Smooth muscle cell (in vitro differentiated cells): ENCODE measurements around the gene ZMPSTE24. TPM values are rescaled to one million over a fixed set of nuclear protein-coding genes. Genes with fewer than 3 reads are reported as not detected.

Experiments
- DNase-seq: peaks from one replicate; lab custom pipeline; 2025; ENCODE audit not compliant: unreplicated experiment; lab: John Stamatoyannopoulos, UW
- H2AFZ ChIP-seq: fragments of 200-600 bp; sonication (generic); 2 replicates; pipeline ENCODE4 v1.6.0; 2016; ENCODE audit warnings: antibody characterized with exemption, low read depth, mild to moderate bottlenecking
- H3F3A ChIP-seq: fragments of 200-600 bp; sonication (generic); 2 replicates; pipeline ENCODE4 v1.6.0; 2017; ENCODE audit warnings: antibody characterized with exemption, low read depth
- H3K27ac ChIP-seq: fragments of 200-600 bp; sonication (generic); 2 replicates; pipeline ENCODE4 v1.5.1; 2016; ENCODE audit warnings: low read depth, mild to moderate bottlenecking
- H3K27me3 ChIP-seq: fragments of 200-600 bp; sonication (generic); 2 replicates; pipeline ENCODE4 v1.6.1; 2016; ENCODE audit warnings: low read depth, mild to moderate bottlenecking
- H3K36me3 ChIP-seq: fragments of 200-600 bp; sonication (generic); 2 replicates; pipeline ENCODE4 v1.5.1; 2016; ENCODE audit warnings: low read depth
- H3K4me1 ChIP-seq: fragments of 200-600 bp; sonication (generic); 2 replicates; pipeline ENCODE4 v1.5.1; 2016; ENCODE audit warnings: low read depth
- H3K4me2 ChIP-seq: fragments of 200-600 bp; sonication (generic); 2 replicates; pipeline ENCODE4 v1.6.0; 2016; ENCODE audit warnings: mild to moderate bottlenecking
- H3K4me3 ChIP-seq: fragments of 200-600 bp; sonication (generic); 2 replicates; pipeline ENCODE4 v1.5.1; 2016; ENCODE audit warnings: mild to moderate bottlenecking
- H3K79me2 ChIP-seq: fragments of 200-600 bp; sonication (generic); 2 replicates; pipeline ENCODE4 v1.6.0; 2016; ENCODE audit warnings: low read depth, mild to moderate bottlenecking
- H3K9ac ChIP-seq: fragments of 200-600 bp; sonication (generic); 2 replicates; pipeline ENCODE4 v1.6.0; 2016; ENCODE audit warnings: low read depth
- H3K9me3 ChIP-seq: fragments of 200-600 bp; sonication (generic); replicated peaks from 2 replicates; pipeline ENCODE4 v1.5.1; 2016; ENCODE audit warnings: low read depth
- H4K20me1 ChIP-seq: fragments of 200-600 bp; sonication (generic); 2 replicates; pipeline ENCODE4 v1.6.0; 2016; ENCODE audit warnings: low read depth
- CTCF ChIP-seq: fragments of 200-600 bp; sonication (generic); IDR thresholded peaks from 2 replicates; pipeline ENCODE4 v1.5.1; 2017; ENCODE audit warnings: borderline replicate concordance, mild to moderate bottlenecking, antibody characterized with exemption; ENCODE audit not compliant: insufficient read depth, poor library complexity, severe bottlenecking
- WGBS: methylation state at CpG from one replicate; pipeline ENCODE4 v1.1.7; 2016; ENCODE audit warnings: low lambda C conversion rate; 5-methylcytosine and 5-hydroxymethylcytosine counted together
- polyA plus RNA-seq: library from polyadenylated mRNA; unstranded; fragments of >200 nt; fragmentation: Nextera tagmentation; extraction: Ambion mirVana; gene quantifications from 2 replicates; pipeline ENCODE4 v1.2.1, GENCODE V29; 2016
- total RNA-seq: library from RNA; depleted of rRNA; stranded (reverse); fragments of >200 nt; gene quantifications from 2 replicates; pipeline ENCODE4 v1.2.3, GENCODE V29; 2014

Gene ZMPSTE24
- total and polyA plus RNA-seq, 2 experiments from 2014 or later, result 28.8 to 48.9 TPM

- H3K9me3 ChIP-seq, result no peaks in the 10 kb centered on the region
- no peak overlapping the region for H2AFZ ChIP-seq
- no peak overlapping the region for H3K27ac ChIP-seq
- no peak overlapping the region for H3K4me2 ChIP-seq
- no peak for TF ChIP-seq CTCF
- H3K36me3 ChIP-seq, result no peaks in the 10 kb centered on the region
- DNase-seq, result no peak
- no peak overlapping the region for H3K9ac ChIP-seq
- H3K4me3 ChIP-seq, result no peak overlapping the region
- H3K27me3 ChIP-seq, result no peaks in the 10 kb centered on the region
- no peaks in the 10 kb centered on the region for H3F3A ChIP-seq
- 97% methylated on average over 3 of the region's 3 CpGs for WGBS
- H3K4me1 ChIP-seq, result no peaks in the 10 kb centered on the region
- H4K20me1 ChIP-seq, result peaks cover 78% of the 10 kb centered on the region
- peaks cover 46% of the 10 kb centered on the region for H3K79me2 ChIP-seq
Observed at GRCh38 chr1:40221977-40222772, 35.9 kb upstream of the ZMPSTE24 start.

- H4K20me1 ChIP-seq, result peaks cover 79% of the 10 kb centered on the region
- H3K27ac ChIP-seq, result no peak overlapping the region
- H3K4me3 ChIP-seq, result no peak overlapping the region
- no peaks in the 10 kb centered on the region for H3K36me3 ChIP-seq
- H3K4me2 ChIP-seq, result no peak overlapping the region
- H3K27me3 ChIP-seq, result no peaks in the 10 kb centered on the region
- H3K9ac ChIP-seq, result no peak overlapping the region
- DNase-seq, result no peak
- H2AFZ ChIP-seq, result no peak overlapping the region
- H3F3A ChIP-seq, result no peaks in the 10 kb centered on the region
- H3K79me2 ChIP-seq, result peaks cover 33% of the 10 kb centered on the region
- 94% methylated on average over 6 of the region's 6 CpGs for WGBS
- no peak for TF ChIP-seq CTCF
- no peaks in the 10 kb centered on the region for H3K4me1 ChIP-seq
- H3K9me3 ChIP-seq, result no peaks in the 10 kb centered on the region
Observed at GRCh38 chr1:40224040-40224439, 34.0 kb upstream of the ZMPSTE24 start.

DNA sequence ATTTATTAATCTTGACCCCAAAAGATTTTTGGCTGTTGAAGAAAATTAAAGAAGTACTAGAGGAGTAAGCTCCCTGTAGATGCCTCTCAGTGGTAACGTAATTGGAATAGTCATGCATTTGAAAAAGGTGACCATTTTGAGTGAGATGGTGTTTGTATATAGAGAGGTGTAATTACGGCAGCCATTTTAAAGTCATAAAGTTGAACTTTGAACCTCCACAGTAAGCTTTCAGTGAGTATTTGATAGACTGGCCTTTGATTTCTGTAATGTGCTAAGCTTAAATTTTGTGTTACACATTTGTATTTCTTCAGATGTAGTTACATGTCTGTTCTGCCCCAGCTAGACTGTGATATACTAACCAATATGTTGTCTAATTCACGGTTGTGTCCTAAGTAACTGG lies 31.8 kb upstream of the ZMPSTE24 start:
- Histone ChIP-seq H3K9ac (no peak overlapping the region), H3K4me2 (no peak overlapping the region), H4K20me1 (peaks cover 78% of the 10 kb centered on the region), H3K9me3 (no peaks in the 10 kb centered on the region), H3K27me3 (no peaks in the 10 kb centered on the region), H3K36me3 (no peaks in the 10 kb centered on the region), H3K79me2 (peaks cover 30% of the 10 kb centered on the region), H3K27ac (no peak overlapping the region), H3K4me1 (no peaks in the 10 kb centered on the region), H2AFZ (no peak overlapping the region), H3F3A (no peaks in the 10 kb centered on the region), H3K4me3 (no peak overlapping the region)
- TF ChIP-seq CTCF, result no peak
- 99% methylated on average over 3 of the region's 3 CpGs for WGBS
- no peak for DNase-seq

GRCh38 chr1:40232444-40232843 lies 25.6 kb upstream of the ZMPSTE24 start:
- Histone ChIP-seq H4K20me1 (peaks cover 62% of the 10 kb centered on the region), H2AFZ (no peak overlapping the region), H3K79me2 (no peaks in the 10 kb centered on the region), H3K4me2 (no peak overlapping the region), H3K9ac (no peak overlapping the region), H3K4me1 (no peaks in the 10 kb centered on the region), H3F3A (no peaks in the 10 kb centered on the region), H3K27me3 (no peaks in the 10 kb centered on the region), H3K27ac (no peak overlapping the region), H3K4me3 (no peak overlapping the region), H3K36me3 (peaks cover 23% of the 10 kb centered on the region), H3K9me3 (no peaks in the 10 kb centered on the region)
- DNase-seq, result no peak
- 98% methylated on average over 4 of the region's 4 CpGs for WGBS
- TF ChIP-seq CTCF, result no peak
